GF-D8 (cell line): ENCODE data around the gene NEK9.
"Not testable (repeated sequence)": the region's sequence is repeated elsewhere in the genome, so short reads cannot be mapped to it uniquely, and the experiment has no call there.

Source experiments
- DNase-seq: peaks from one replicate; lab custom pipeline; 2025; lab: John Stamatoyannopoulos, UW

Gene NEK9

DNA sequence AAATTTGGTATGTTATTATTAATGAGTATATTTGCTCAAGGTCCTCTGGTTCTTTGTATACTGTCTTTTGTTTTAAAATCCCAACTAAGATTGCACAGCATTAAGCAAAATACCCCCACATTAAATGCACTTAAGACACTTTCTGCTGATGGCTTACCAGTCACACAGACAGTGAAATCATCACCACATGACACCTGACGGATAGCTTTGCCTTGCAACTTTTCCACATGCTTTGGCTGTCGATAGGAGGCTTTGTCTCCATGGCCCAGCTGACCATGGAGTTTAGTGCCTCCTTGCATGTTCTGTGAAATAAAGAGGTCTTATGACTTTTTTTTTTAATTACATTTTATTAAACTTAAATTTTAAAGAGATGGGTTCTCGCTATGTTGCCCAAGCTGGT lies 19.7 kb downstream of the NEK9 start:
- DNase-seq, result no peak

DNA sequence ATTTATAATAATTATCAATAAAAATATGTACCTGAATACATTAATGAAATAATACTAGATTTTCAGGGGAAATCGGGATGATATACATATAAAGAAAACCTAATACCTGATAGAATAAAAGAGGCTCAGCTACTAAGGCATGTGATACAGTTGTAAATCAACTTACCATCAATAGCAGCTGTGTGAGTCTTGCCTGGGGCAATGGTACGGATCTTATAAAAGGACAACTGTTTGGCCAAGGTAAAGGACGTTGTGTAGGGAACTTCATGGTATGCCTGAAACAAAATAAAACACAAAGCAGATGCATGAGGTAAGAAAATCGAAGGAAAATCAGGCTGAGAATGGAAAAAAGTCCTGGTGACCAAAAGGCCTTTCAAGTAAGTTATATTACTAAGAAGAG lies 25.4 kb downstream of the NEK9 start:
- no peak for DNase-seq

GRCh38 chr14:75098682-75099081 lies 28.2 kb downstream of the NEK9 start:
- no peak for DNase-seq

GRCh38 chr14:75098212-75098611 lies 28.6 kb downstream of the NEK9 start:
- no peak for DNase-seq

DNA sequence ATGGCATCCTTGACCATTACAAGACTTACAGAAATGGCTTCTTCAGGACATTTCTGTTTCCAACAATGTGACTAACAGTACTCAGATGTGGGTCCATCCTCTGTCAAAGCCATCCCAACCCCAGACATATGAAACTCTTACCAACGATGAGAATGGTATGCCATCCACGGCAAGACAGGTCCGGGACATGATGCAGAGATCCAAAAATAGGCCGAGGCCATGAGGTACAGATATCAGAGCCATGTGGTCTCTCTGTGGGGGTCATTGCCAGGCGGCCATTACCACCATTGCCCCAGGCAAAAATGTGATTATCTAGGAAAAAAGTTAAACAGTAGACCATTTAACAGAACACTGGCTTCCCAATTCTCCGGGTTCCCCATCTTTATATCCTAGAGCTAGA lies 29.9 kb downstream of the NEK9 start:
- no peak for DNase-seq

GRCh38 chr14:75095690-75096089 lies 31.2 kb downstream of the NEK9 start:
- DNase-seq, result no peak

- DNase-seq, result no peak
Measured at GRCh38 chr14:75094896-75095295, 32.0 kb downstream of the NEK9 start.

DNA sequence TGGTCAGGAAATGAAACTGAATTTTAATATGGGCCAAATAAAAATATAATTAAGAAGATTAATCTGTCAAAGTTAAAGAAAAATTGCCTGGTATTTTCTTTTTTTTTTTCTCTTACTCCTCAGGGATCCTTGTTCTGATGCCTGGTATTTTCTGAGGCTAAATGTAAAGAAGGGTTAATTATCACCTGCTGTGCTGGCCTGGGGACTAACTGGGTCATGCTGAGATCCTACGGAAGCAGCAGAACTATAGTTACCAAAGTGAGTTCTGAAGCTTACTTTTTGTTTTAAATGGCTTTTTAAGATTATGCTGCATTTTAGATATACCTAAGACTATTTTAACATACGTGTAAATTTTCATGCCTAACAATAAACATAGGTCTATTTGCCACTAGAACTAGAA lies 34.1 kb downstream of the NEK9 start:
- no peak for DNase-seq

- no peak for DNase-seq
Measured at GRCh38 chr14:75091251-75091650, 35.6 kb downstream of the NEK9 start.

DNA sequence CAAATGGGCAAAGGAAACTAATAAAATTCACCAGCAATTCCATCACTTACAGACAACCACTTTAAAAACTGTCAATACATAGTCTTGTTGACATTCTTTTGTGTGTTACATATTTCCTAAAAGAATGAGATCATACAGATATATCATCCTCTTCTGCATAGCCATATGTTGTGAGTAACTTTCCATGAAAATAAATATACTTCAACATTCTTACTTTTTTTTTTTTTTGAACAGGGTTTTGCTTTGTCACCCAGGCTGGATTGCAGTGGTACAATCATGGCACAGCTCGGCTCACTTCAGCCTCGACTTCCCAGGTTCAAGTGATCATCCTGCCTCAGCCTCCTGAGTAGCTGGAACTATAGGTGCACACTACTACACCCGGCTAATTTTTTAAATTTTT lies 36.5 kb downstream of the NEK9 start:
- DNase-seq, result no peak

DNA sequence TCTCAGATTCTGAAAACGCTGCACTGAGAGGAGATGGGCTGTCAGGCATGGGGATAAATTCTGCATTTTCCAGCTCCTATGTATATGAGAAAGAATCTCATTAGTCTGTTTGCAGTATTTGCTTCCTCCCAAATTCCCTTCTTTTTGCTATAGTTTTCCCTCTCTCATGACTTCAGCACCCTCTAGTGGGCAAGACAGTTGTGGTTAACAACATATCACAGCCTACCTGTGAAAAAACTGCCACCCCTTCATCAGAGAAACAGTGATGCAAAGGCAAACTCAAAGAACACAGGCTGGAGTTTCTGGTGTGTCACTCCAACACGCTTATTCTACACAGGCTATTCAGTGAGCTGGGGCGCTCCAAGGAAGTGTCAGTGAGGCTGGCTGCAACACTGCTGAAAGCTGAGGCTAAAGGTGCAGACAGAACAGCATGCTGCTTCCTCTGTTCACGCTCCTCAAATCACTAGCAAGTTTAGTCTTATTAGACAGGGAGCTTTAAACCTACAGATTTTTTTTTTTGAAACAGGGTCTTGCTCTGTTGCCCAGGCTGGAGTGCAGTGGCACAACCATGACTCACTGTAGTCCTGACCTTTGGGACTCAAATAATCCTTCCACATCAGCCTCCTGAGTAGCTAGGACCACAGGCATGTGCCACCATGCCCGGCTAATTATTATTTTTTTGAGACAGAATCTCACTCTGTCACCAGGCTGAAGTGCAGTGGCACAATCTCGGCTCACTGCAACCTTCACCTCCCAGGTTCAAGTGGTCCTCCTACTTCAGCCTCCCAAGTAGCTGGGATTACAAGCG lies 38.1 kb downstream of the NEK9 start:
- no peak for DNase-seq

GRCh38 chr14:75088153-75088552 lies 38.7 kb downstream of the NEK9 start:
- no peak for DNase-seq

DNA sequence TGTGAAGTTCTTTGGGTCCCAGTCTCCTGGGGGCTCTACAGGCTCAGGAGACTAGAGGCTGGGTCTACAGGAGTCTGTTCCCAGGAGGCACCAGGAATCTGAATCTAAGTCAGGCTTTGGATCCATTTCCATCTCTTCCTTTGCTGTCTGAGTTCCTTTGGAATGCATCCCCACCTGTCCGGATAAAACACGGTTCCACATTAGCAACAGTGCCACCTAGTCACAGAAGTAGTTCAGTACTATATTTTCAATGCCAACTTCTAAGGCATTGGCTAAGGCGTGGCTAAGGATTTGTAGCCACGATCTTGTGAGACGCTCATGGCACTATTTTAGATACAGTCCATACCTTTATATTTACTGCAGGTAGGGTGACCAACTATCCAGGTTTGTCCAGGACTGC lies 42.3 kb downstream of the NEK9 start:
- DNase-seq, result no peak

- DNase-seq, result no peak
Measured at GRCh38 chr14:75083271-75083670, 43.6 kb downstream of the NEK9 start.

- no peak for DNase-seq
Measured at GRCh38 chr14:75081660-75082229, 45.1 kb downstream of the NEK9 start.

GRCh38 chr14:75079521-75079920 lies 47.3 kb downstream of the NEK9 start:
- no peak for DNase-seq

DNA sequence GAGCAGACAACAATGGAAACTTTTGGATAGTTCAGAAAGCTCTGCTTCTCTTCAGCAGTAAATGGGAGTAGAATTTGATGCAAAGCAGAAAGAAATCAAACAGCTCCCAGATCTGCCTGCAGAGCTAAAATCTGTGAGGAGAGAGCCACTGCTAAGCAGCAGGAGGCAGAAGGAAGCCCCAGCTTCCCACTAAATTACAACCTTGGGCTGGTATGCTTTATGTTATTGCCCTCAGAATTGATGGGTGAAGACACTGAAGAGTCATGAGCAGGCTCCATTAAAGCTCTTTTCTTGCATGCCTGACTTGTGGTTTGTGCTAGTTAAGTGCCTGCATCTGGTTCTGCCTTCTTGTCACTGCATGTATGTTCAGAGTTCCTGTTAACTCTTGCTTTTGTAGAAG lies 49.1 kb downstream of the NEK9 start:
- no peak for DNase-seq

DNA sequence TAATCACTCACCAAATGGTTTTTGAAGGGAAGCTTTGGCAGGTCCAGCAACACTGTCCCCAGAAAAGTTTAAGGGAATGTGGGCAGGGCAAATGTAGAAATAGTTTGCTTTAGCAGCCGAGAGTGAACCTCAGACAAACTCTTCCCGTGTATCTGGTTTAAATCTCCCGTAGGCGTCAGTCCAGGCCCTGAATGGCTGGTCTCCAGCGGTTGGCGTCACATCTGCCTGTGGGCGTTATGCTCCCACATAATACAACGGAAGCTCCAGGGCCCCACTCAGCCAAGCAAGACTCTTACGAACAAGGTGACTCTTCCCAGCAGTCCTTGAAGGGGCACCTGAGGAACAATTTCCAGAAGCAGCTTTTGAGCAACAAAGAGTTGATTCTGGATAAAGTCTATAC lies 56.5 kb downstream of the NEK9 start:
- DNase-seq, result no peak

DNA sequence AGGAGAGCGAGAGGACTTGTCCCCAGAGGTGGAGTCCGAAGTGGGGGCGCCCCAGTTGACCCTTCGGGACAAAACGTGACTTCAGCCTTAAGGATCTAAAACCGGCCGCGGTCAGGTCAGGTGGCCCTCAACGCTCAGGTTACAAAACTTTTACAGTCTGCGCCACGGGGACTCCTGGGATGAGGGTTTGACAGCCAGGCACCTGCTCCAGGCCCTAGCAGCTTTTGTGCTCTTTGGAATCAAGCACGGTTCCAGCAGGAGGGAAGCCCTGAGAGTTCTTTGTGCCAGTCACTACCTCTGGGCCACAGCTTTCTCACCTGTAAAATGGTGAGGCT lies 57.1 kb downstream of the NEK9 start:
- DNase-seq, result no peak

GRCh38 chr14:75069121-75069810 lies 57.6 kb downstream of the NEK9 start, which contains the start of gene ZC2HC1C:
Gene ZC2HC1C (plus strand): TSS chr14:75069641. CDS start chr14:75070574, 933 bp downstream.
- DNase-seq, result peak; percentile 12

DNA sequence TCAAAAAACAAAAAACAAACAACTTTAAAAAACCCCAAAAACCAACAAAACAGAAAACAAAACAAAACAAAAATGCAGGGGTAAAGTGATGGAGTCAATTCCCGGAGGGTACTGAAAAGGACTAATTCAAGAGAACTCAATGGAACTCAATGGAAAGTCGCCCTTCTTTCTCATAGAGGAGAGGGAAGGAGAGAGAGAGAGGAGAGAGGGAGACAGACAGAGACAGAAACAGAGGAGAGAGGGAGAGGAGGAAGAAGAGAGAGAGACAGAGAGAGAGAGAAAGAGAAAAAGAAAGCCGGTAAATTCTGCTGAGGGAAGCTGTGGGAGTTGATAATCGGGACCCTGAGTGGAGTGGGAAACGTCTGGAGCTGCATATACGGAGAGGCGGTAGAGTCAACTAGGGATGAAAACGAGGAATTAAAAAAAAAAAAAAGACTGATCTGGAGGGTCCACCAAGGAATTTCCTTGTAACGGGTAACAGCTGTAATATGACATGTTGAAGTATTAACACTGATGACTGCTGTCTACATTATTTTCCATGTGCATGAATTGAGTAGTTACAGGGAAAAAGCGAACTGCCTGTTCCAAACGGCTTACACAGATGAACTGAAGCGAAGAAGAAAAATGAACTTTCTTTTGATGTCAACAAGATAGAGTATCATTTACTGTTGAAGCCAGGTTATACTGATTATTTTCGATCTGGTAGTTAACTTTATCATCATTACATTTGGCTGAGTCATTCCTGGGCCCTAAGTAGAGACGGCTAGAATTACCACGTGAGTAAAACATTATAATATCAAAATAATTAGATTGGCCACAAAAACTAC lies 58.3 kb downstream of the NEK9 start:
- no peak for DNase-seq

GRCh38 chr14:75067765-75068164 lies 59.1 kb downstream of the NEK9 start:
- DNase-seq, result not testable (repeated sequence)
